SIG-M5 treated with dmso at 0.1 percent for 504 hours (cell line): Measurements from ENCODE around the gene BCAR3.

Experiments used
- DNase-seq: peaks from one replicate; lab custom pipeline; 2025; ENCODE audit not compliant: unreplicated experiment; lab: John Stamatoyannopoulos, UW

BCAR3 gene

DNA sequence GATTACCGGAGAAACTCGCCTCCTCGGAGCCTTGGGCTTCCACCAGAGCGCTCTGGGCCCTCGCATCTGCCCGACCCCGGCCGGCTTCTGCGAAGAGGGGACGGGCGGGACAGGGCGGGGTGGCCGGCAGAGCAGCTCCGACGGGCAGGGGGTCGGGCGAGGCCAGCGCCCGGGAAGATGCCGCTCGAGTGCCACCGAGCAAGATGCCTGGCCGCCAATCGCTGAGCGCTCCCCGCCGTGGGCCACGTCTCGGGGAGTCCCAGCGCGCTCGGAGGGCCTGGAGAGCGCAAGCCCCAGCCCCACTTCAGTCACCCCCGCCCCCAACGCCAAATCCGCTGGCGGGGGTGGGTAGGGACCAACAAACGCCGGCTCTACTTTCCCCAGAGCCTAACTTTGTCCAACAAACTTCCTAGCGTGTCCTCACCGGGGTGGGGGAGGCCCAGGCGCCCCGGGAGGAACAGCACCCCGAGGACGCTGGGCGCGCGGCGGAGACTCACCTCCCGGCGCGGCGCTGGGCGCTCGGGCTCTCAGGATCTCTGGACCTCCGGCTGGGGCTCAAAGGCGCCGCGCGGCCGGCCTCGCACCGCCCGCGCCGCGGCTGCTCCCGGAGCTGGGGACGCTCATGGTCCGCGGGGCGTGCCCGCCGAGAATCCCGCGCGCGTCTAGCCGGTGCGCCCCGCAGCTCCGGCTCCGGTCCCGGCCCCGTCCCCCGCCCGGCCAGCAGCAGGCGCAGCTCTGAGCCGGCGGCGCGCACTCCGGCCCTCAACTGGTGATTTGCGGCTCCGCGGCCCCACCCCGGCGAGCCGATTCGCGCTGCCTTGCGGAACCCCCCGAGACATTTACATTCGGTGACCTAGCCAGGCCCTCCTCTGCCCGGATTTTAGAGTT is at the start of gene BCAR3:
BCAR3 (minus strand) TSS at position 737 of the 888 bp plus-strand sequence. CDS start 6,907 bp downstream, outside the sequence.
- DNase-seq, result no peak

GRCh38 chr1:93730621-93731020 is 49.0 kb upstream of the BCAR3 start:
- no peak for DNase-seq

DNA sequence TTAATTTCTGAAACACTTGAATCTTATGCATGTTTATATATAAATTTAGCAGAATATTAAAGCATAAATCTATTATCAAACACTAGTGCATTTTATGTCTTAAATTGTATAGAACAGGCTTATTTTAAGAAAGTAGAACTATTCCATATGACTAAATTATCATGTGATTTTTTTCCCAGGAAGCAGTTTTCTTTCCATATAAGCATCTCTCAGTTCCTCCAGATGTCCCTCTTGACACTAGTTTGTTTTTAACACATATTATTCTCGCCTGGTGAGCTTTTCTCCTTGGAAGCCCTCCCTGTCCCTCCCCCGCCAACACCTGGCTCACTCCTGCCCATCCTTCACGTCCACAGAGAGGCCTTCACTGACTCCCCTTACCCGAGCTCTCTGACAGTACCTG is 48.3 kb upstream of the BCAR3 start:
- DNase-seq, result no peak

GRCh38 chr1:93729502-93729901 is 47.9 kb upstream of the BCAR3 start:
- no peak for DNase-seq

DNA sequence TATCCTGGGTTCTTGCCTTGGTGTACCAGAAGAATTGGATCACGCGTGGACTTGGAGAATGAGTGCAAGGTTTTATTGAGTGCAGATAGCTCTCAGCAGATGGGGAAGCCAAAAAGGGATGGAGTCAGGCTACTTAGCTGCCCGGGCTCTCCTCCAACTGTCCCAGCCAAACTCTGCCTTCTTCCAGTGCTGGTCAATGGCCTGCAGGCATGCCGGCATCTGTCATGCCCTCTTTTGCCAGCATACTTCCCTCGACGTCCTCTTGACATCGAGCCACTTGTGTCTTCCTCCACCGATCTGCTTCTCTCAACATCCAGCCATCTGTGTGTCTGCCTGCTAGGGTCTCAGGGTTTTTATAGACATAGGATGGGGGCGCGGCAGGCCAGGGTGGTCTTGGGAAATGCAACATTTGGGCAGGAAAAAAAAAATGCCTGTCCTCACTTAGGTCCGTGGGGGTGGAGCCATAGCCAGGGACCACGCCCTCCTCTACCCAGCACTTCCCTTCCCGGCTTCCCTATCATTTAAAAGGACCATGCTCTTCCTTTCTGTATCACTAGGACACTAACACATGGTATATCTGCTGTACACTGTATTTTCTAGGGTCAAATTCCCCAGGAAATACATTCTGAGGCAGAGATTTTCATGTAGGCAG is 47.0 kb upstream of the BCAR3 start:
- DNase-seq, result no peak

DNA sequence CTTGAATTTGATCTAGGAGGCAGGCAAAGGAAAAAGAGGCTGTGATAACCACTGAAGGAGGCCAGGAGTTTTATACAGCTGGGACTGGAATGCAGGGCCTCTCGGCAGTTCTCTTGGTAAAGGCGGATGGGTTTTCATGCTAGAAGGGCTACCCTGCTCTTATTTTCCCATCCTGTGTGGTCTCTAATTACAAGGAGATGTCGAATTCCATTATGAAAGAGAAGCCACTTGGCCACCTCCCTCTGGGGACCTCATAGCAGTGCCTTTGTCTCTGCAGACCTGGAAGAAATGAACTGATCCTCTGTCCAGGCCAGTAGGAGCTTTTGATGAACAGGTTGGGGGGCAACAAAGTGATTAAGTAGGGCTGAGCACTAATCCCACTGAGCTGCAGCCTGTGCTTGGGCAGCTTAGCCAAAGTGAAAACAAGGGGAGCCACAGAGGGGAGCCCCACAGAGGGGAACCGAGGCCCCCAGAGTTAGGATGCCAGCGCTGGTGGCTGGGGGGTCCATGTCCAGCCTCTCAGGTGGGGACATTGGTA is 42.2 kb upstream of the BCAR3 start:
- DNase-seq, result no peak

GRCh38 chr1:93723110-93723509 is 41.5 kb upstream of the BCAR3 start:
- DNase-seq, result no peak

DNA sequence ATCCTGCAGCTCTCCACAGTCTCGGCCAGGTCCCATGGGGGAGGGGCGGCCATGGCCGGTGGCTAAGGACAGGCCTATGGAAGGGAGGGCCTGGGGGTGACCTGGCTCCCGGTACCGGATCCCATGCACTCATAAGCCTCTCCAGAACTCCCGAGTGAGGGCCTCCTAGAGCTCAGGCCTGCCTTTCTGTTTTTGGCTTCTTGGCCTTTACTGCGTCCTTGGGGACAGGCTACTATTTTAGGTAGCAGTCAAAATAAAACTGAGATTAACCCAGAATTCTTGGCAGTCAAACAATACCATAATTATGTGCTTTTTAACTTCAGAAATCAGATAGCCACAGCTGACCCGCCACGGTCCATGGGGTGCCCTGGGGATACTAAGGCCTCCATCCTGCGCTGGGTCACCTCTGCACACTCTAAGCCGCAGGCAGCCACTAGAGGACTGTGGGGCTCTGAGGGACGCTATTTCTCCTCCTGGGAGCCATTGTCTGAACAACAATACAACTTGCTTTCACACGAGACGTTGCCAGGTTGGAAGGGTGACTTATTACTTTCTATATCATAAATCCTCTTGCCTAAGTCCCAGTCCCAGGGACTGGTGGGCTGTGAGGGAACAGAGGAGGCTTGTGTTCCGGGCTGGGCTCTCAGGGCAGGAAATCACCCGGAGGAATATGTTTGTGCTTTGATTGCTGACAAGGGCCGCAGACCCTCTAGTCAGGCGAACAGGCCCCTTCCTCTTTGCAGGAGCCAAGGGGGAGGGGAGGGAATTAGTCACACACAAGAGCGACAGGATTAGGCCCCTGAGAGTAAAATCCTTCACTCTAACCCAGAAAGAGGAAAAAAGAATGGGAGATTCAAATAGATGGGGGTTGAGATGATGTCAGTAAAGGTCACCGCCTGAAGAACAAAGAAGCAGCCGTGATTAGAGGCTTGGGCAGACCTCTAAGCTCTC is 40.7 kb upstream of the BCAR3 start:
- DNase-seq, result no peak

DNA sequence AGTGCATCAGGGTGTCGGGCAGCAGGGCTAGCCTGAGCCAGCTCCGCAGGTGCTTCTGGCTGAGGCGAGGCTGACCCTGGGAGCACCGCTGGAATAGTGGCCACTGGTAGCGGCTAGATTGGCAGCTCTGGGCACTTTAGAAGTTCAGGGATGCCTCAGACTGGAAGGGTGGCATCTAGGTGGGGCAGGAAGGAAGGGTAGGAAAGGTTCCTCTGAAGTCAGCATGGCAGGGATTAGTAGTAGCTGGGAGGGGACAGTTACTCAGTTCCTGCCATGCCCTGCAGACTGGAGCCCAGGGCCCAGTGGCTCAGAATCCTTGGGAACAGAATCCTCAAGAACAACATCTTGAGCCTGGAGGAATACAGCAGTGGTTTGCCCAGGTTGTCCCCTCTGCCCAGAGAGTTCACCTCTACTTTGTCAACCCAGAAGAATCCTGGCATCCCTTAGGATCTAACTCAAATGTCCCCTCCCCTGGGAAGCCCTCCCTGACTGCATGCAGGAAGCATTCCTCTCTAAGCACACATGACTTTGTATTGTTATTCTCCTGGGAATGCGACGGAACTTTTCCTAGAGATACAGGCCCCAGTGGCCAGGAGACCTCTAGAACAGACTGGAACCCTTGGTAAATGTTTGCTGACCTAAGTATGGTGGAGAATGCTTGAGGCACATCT is 39.5 kb upstream of the BCAR3 start:
- DNase-seq, result no peak

DNA sequence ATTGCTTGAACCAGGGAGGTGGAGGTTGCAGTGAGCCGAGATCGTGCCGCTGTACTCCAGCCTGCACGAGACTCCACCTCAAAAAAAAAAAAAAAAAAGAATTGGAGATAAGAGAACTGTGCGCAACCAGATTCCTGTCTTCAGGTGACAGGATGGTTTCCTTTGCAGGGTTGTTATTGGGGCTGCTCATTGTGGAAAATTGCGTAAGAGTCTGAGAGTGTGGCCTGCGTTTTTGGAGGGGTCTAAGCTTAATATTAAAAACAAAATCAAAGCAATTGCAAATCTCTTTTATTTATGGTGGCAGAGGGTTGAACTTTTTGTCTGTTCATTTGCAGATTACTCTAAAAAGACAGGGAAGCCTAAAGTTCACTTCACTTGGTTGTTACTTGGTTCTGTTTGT is 36.0 kb upstream of the BCAR3 start:
- DNase-seq, result no peak

GRCh38 chr1:93716941-93717368 is 35.3 kb upstream of the BCAR3 start:
- no peak for DNase-seq

GRCh38 chr1:93716163-93716562 is 34.5 kb upstream of the BCAR3 start:
- no peak for DNase-seq

DNA sequence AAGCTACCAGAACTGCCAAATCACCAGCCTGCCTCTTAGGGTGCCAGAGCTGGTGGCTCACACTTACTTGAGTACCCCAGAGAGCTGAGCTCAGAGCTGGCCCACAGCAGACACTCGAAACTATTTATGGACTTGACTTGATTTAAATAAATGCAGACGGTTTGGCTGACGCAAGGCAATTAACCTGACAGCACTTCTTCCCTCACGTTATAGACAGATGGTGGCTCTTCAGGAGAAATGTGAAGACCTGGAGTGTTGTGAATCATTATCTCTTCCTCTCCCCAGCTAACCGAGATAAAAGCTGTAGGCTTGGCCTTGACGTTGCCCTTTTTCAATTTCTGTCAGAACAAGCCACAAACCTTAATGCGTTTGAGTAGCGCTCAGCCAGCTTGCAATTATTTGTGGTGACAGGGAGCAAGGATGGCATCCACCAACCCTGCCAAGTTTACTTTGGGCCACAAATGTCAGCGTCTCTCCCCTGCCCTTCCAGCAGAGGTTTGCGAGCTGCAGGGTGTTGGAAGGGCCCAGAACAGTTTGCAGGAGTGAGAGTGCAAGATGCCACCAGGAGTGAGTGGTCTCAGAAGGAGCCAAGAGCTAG is 34.0 kb upstream of the BCAR3 start:
- DNase-seq, result no peak

GRCh38 chr1:93714356-93714755 is 32.7 kb upstream of the BCAR3 start:
- no peak for DNase-seq

DNA sequence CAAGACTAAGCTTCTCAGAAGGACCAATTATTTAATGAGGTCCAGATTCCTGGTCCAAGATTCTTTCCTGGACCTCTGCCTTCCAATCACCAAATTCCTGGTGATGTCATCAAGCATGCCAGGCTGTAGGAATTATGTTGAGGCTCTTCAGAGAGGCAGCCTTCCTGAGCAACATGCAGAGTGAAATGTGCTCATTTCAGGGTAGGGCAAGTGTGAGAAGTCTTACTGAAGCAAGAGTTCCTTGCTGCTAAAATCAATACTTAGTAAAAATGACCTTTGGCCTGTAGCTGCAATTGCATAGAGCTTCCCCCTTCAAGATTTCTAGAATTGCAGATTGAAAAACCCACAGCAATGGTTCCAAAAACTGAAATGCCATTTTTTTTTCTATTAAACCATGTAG is 31.7 kb upstream of the BCAR3 start:
- no peak for DNase-seq

DNA sequence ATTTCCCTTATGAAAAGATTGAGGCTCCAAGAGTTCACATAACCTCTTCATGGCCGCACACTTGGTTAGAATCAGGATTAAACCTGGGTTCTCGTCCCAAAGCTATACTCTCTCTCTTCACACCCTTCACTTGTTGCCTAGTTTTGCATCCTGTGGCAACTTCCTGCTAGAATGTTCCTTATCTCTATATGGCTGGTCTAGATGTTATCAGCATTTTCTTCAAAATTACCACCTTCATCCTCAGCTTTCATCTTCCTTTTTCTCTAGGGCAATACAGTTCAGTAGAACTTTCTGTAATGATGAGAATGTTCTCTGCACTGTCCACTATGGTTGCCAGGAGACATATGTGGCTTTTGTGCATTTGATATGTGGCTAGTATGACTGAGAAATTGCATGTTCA is 31.1 kb upstream of the BCAR3 start:
- no peak for DNase-seq

DNA sequence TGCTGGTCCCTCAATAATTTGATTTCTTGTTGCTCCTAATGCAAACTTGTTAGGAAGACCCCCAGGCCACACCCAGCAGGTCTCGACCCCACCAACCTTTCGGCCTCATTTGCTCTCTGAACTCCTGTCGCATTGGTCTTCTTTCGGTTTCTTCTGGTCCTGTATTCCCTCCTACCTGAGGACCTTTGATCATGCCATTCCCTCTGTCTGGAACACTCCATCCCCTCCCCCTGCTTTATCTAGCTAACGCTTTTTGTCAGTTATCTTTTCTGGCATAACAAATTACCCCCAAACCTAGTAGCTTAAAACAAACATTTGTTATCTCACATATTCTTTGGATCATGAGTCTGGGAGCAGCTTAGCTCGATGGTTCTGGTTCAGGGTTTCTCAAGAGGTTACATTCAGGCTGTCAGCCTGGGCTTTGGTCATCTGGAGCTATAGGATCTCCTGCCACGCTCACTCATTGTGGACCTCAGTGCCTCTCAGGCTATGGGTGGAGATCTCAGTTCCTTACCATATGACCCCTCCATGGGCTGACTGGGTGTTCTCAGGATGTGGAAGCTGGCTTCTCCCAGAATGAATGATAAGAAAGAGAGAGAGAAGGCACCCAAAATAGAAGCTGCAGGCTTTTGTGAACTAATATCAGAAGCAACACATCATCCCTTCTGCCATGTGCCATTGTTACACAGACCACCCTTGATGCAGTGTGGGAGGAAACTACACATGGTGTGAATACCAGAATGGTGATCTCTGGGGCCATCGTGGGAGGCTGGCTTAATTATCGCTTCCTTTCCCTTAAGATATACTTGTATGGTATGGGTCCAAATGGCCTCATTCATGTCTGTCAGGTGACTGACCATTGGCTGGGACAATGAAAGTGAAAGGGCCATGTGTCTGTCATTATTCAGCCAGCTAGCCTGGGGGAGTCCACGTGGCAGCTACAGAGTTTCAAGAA is 29.1 kb upstream of the BCAR3 start:
- DNase-seq, result no peak

DNA sequence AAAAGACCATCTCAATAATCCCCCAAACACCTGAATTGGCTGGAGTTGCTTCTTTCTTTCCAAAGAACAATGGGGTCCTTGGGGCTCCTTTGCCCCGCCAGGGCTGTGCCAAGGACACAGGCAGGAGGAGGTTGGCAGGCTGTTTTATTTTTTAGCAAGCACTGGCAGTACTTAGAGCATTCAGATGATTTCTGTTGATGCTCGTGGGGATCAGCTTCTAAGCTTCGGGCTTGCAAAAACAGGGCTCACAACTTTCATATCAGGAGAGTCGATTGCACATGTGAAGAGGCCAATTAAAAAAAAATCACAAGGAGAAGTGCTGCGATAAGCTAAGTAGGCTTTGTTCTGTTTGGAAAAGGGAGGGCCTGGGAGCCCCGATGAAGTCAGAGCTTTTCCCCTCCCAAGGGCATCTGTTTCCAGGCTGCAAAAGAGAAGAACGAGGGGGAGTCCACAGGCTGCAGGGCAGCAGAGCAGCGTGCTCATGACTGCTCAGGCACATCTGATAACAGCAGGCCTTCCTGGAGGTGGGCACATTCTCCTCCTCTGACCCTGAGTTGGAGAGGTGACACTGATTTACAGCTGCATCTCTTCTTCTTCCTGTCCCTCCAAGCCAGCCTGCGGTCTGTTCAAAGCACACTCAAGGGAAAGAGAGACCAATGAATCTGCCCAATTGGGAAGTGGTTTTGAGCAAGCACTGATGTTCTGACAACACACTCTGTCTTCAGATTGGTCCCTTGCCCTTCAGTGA is 27.3 kb upstream of the BCAR3 start:
- no peak for DNase-seq
